Smooth muscle cell of the brain vasculature (primary cell): ENCODE results near the gene IPCEF1.
A peak's percentile ranks its signal among the peaks of the same experiment; 100 is the strongest.
"Not testable (repeated sequence)": the region's sequence is repeated elsewhere in the genome, so short reads cannot be mapped to it uniquely, and the experiment has no call there.

ENCODE experiments used
- DNase-seq: peaks from one replicate; pipeline ENCODE4 v3.0.0-alpha.2; 2012; ENCODE audit warnings: low read depth, low spot score

IPCEF1 gene

DNA sequence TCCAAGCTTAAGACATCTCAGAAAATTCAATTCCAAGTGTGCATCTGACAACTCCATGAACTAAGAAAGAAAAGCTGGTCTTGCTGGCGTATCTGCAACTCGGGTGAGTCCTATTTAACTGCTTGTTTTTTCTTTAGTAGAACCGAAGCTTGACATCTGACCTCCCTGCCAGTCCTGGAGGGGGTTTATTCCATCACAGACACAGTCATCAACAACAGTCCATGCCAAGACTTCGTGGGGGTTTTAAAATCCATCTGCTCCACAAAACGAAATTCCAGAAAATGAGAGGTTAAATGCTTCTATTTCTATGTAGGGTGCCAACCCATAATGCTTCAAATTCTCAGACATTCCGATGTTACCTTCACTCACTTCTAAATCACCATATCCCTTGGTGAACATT lies 133.9 kb downstream of the IPCEF1 start:
- DNase-seq: no peak

DNA sequence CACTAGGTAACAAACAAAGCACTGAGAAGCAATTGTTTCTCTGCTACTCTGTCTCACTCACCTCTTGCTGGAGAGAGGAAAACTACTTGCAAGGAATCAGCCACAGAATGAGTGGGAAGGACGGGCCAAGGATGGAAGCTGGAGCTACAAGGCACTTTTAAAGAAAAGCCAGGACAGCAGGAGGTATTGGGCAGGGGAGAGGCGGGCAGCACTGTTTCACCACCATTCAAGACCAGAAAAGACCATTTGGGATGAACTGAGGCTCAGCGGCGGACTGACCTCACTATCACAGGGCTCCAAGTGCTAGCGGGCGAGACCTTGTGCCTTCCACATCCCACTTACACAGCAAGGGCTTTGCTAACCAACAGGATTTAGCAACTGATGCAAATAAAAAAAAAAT lies 137.4 kb downstream of the IPCEF1 start:
- no peak for DNase-seq

GRCh38 chr6:154218787-154219186 lies 137.8 kb downstream of the IPCEF1 start:
- no peak for DNase-seq

DNA sequence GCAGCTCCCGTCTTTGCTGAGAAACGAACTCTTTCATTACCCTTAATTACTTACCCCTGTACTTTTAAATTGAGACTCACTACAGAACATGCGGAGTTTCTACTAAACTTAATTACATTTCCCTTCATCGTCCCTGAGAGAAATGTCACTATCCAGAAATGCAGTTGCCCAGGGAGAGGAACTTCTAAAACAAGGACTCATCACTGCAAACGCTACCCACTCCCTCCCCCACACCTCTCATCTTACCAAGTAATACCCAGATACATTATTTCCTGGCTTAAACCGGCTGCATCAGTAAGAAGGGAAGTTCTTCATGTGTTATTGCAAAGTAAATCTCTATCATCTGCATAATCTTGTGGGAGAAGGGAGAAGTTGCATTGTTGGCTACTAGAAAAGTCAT lies 138.3 kb downstream of the IPCEF1 start:
- no peak for DNase-seq

GRCh38 chr6:154213782-154214181 lies 142.8 kb downstream of the IPCEF1 start:
- DNase-seq: no peak

- no peak for DNase-seq
These were observed 145.9 kb downstream of the IPCEF1 start for GRCh38 chr6:154210678-154211077.

- DNase-seq: no peak
These were observed 147.0 kb downstream of the IPCEF1 start for GRCh38 chr6:154209555-154209954.

DNA sequence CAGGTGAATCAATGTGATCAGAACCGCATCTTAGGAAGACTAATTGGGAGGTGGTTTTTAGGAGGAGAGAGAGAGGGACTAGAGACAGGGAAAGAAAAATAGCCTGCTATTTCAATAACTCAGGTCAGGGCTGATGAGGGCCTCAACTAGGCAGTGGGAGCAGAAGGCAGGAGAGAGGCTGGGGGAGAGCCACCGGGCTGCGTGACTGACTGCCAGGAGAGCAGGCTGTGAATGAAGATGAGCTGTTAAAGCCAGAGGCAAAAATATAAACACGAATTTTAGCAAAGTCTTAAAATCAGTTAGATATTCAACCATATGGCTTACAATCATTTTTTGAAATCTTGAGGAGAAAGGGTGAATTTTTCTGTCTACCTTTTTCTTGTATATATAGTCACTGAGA lies 149.6 kb downstream of the IPCEF1 start:
- no peak for DNase-seq

DNA sequence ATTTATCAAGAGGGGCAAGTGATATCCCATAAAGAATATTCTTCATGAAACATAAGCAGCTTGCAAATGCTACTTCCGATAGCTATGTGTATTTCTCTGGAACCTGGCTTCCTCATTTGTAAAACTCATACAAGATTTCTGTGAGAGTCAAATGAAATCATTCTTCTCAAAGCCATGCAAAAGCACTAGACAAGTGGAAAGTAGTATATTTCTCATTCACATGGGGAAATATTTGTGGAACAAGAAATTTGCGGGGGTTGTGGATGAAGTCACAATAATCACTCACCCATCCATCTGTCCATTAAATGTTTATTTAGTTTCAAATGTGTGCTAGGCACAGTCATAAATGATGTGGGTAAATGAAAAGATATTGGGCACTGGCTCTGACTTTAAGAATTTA lies 150.5 kb downstream of the IPCEF1 start:
- DNase-seq: no peak

- DNase-seq: no peak
These were observed 153.6 kb downstream of the IPCEF1 start for GRCh38 chr6:154202958-154203357.

DNA sequence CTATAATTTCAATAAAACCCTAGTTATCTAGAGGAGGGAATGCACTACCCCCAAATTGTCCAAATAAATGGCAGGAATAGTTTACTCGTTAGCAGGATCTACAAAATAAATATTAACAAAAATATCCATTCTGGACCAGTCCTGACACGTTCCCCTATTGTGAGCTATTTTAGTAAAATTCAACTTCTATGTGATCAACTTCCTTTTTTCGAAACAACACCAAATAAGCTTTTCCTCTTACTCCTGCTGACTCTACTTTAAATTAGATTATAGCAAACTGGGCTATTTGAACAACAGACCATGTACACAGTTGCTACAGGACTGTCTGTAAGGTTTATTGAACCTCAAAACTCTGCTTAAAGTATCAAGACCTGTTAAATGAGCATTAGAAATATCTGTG lies 154.3 kb downstream of the IPCEF1 start:
- no peak for DNase-seq

GRCh38 chr6:154201688-154202087 lies 154.9 kb downstream of the IPCEF1 start:
- not testable (repeated sequence) for DNase-seq

DNA sequence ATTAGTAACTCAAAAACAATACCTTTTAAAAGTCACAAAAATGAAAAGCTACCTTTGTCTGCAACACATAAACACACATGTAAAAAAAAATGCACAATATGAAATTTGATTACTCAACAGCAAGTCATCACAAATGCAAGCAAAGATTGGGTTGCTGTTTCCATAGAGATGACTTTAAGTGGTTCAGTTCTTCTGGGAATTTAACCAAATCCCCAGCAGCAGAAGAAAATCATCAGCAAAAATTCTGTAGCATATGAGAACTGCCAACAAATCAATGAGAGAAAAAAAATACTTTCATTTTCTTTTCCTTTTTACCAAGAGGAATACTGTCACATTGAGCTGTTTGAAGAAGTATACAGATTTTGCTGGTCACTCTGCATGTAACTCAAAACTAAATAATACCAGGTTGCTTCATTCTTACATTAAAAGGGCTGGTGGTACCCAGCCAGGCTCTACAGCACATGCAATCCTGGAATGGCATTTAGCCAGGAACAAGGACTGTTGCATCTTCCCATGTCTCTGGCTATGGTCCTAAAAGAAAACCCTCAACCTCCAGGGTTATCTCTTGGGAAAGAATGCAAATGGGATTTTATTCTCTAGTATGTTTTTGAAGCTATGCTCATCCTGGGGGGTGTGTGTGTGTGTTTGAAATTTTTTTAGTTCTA lies 159.3 kb downstream of the IPCEF1 start:
- DNase-seq: peak; percentile 10

- no peak for DNase-seq
These were observed 160.2 kb downstream of the IPCEF1 start for GRCh38 chr6:154196333-154196885.

DNA sequence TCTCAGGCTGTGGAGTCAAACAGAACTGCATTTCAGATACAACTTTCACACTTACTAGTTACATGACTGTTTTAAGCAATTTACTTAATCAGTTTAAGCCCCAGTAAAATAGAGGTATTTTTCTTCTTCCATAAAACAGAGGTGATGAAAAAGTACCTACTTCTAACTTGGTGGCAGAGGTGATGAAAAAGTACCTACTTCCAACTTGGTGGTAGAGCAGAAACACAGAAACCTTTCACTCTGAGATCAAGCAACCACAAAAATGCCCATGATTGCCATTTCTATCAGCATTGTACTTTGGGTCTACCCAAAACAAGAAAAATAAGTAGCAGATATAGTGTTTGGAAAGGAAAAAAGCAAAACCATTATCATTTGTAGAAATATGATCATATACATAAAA lies 168.9 kb downstream of the IPCEF1 start:
- DNase-seq: no peak

- no peak for DNase-seq
These were observed 169.4 kb downstream of the IPCEF1 start for GRCh38 chr6:154187203-154187602.

DNA sequence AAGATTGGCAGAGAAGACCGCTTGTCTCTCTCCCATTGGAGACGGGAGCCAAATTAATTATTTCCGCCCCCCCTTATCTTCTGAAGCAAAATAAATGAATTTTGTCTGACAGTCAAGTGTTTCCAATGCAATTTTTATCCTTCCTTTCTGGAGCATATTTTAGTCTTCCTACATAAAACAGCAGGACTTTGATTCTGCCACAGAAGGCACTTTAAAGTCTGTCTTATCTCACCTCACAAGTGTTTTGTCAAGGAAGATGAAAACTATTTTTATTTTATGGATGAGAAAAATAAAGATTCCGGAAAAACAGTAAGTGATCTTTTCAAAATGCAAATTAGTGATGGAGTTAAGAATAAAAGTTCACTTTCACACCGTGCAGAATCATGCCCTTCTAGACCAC lies 177.2 kb downstream of the IPCEF1 start:
- no peak for DNase-seq

DNA sequence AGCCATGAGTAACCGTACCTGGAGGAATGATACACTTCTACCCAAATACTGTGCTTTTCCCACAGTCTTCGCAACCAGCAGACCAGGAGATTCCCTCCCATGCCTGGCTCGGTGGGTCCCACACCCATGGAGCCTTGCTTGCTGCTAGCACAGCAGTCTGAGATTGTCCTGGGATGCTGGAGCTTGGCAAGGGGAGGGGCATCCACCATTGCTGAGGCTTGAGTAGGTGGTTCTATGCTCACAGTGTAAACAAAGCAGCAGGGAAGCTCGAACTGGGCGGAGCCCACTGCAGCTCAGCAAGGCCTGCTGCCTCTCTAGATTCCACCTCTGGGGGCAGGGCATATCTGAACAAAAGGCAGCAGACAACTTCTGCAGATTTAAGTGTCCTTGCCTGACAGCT lies 184.2 kb downstream of the IPCEF1 start:
- not testable (repeated sequence) for DNase-seq

DNA sequence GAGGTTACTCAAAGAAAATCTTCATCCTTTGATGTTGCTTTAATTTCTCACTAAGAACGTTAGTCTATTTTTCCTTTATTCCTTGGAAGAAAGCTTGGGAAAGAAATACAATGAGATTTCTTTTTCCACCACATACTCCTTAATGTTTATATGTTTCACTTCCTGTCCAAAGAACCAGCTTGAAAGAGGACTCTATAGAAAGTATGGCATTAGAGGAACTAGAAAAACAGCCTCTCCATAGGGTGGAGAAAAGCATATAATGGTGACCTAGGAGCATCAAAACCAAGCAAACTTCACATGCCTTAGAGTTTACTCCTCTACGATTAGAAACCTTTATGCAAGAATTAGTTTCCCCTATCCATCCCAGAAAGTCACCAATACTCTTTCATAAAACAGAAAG lies 186.5 kb downstream of the IPCEF1 start:
- DNase-seq: no peak

- no peak for DNase-seq
These were observed 187.3 kb downstream of the IPCEF1 start for GRCh38 chr6:154169193-154169847.

- no peak for DNase-seq
These were observed 189.5 kb downstream of the IPCEF1 start for GRCh38 chr6:154167126-154167525.

DNA sequence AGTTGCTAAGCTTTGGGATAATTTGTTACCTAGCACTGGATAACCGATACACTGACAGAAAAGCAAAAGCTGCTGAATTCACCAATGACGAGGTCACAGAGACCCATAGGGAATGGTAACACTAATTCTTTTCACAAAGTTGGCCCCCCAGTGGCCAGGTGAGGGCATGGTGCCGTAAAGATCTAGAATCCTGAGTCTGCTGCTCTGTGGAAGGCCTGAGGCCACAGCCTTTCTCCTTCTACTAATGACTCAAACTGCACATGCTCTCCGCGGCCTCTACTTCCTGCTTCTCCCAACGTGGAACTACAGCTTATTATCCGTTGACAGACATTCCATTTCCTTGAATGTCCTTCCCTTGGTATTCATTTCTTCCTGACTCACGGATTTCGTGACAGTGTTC lies 190.5 kb downstream of the IPCEF1 start:
- no peak for DNase-seq

DNA sequence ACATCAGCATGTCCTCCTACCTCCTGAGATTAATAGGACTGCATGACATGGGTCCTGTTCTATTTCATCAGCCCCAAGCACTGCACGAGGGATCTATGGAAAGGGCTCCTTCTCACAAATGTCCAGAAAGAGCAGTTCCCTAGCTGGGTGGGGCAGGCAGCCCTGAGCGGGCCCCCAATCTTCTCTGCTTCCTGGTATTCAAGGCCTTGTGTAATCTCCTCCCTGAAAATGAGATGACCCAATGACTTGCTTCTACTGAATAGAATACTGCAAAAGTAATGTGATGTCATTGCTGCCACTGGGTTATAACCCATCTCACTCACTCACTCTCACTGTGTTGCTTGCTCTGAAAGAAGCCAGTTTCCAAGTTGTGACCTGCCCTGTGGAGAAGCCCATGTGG lies 191.1 kb downstream of the IPCEF1 start:
- DNase-seq: no peak
